ENCODE results near the gene OR2V2.
"Not testable (repeated sequence)": the region's sequence is repeated elsewhere in the genome, so short reads cannot be mapped to it uniquely, and the experiment has no call there.

OR2V2 gene

DNA sequence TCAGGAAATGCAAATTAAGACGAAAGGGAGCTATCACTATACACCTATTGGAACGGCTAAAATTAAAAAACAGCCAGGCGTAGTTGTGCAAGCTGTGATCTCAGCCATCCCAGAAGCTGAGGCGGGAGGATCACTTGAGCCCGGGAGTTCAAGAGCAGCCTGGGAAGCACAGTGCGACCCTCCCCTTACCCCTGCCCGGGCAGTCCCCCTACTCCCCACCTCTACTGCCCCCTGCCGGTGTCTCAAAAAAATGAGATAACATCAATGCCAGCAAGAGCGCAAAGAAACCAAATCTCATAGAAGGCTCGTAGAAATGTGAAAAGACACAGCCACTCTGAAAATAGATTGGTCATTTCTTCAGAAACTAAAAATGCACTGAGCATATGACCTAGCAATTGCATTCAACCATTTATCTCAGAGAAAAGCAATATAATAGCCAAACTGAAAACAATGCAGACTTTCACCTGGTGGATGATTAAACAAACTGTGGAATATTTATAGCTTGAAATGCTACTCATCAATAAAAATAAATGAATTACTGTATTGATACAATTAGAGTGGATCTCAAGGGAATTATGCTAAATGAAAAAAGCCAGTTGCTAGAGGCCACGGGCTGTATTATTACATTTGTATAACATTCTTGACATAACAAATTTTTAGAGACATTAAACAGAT lies 20.6 kb downstream of the OR2V2 start:
- no peaks in the 10 kb centered on the region for H3K4me1 ChIP-seq (ENCODE audit: control insufficient read depth, low read depth, low read length)
- H2AK5ac ChIP-seq (ENCODE audit: low read length): no peak overlapping the region
- no peaks in the 10 kb centered on the region for H3K79me2 ChIP-seq (ENCODE audit: control insufficient read depth, insufficient read depth, low read length)
- no peak overlapping the region for H4K5ac ChIP-seq (ENCODE audit: low read length)
- H3K23ac ChIP-seq (ENCODE audit: low read length): no peak overlapping the region
- no peaks in the 10 kb centered on the region for H3K79me1 ChIP-seq (ENCODE audit: low read length)
- H3K4me3 ChIP-seq (ENCODE audit: low read length): no peak overlapping the region
- no peak overlapping the region for H3K56ac ChIP-seq (ENCODE audit: low read length)
- no peak overlapping the region for H4K8ac ChIP-seq (ENCODE audit: low read depth, low read length)
- WGBS (ENCODE audit: extremely low coverage, insufficient coverage, low lambda C conversion rate): no CpG with 5 or more reads among the region's 11 CpGs
- no peak overlapping the region for H2BK5ac ChIP-seq (ENCODE audit: low read length)
- H3K9ac ChIP-seq (ENCODE audit: low read length): no peak overlapping the region
- no peak overlapping the region for H2BK120ac ChIP-seq (ENCODE audit: low read depth, low read length)
- H3K4ac ChIP-seq (ENCODE audit: low read depth, low read length): no peak overlapping the region
- peaks cover 2% of the 10 kb centered on the region for H3K27me3 ChIP-seq (ENCODE audit: insufficient read depth, low read length, poor library complexity)
- H3K27ac ChIP-seq (ENCODE audit: low read depth, low read length): no peak overlapping the region
- H3K18ac ChIP-seq (ENCODE audit: low read length): no peak overlapping the region
- H3K4me2 ChIP-seq (ENCODE audit: low read length): peak overlapping the region; percentile 62
- peak; percentile 91 for DNase-seq
- H3K36me3 ChIP-seq (ENCODE audit: control insufficient read depth, insufficient read depth, low read length): no peaks in the 10 kb centered on the region
- no peak overlapping the region for H2BK15ac ChIP-seq (replicated peaks; ENCODE audit: low read depth)

DNA sequence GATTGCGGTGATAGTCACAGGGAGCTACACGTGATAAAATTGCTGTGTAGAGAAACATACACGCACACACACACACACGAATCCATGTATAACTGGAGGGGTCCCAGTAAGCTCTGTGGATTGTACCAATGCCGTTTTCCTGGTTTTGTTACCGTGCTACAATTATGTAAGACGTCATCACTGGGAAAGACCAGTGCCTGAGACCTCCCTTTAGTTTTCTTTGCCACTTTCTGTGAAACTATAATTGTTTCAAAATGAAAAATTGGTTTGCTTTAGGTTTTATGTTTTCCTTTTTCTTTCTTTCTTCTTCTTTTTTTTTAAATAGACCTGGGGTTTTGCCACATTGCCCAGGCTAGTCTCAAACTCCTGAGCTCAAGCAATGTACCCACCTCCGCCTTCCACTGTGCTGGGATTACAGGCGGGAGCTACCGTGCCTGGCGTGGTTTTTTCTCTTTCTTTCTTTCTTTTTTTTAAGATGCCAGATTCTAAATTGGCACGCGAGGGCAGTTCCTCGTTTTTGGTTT lies 21.3 kb downstream of the OR2V2 start:
- Histone ChIP-seq H4K8ac (ENCODE audit: low read depth, low read length) (no peak overlapping the region), H2BK120ac (ENCODE audit: low read depth, low read length) (no peak overlapping the region)
- no peak for DNase-seq

DNA sequence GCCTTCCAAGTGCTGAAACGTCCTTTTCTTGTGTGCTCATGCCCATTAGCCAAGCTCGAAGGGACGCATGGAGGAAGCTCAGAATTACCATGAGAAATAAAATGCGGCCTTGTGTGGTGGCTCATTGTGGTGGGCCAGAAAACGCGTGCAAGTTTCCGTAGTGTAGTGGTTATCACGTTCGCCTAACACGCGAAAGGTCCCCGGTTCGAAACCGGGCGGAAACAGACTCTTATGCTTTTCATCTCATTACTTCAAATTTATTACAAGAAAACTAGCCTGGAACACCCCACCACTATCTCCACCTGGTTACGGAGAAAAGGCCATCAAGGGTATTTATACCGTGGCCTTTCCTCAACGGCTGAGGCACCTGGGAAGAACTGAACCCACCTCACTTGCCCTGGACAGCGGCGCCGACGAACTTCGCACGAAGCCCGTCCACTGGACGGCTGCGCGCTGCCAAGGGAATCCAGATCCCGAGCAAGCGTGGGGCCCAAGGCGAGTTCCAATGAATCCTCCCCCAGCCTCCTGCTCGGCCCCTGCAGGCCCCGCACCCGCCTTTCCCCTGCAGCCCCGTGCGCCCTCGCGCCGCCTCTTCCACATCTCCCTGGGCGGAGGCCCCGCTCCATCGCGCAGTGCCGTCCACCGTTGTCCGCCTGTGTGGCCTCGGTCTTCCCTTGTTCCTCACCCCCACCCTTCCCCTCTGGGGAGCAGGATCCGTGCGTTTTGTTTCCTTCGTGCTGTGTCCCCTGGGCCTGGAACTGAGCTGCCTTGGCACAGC lies 22.3 kb downstream of the OR2V2 start:
- not testable (repeated sequence) for H3K27ac ChIP-seq (ENCODE audit: low read depth, low read length); H4K8ac ChIP-seq (ENCODE audit: low read depth, low read length); H2AK5ac ChIP-seq (ENCODE audit: low read length); H3K4me1 ChIP-seq (ENCODE audit: control insufficient read depth, low read depth, low read length); H3K36me3 ChIP-seq (ENCODE audit: control insufficient read depth, insufficient read depth, low read length); H3K23ac ChIP-seq (ENCODE audit: low read length); H3K4ac ChIP-seq (ENCODE audit: low read depth, low read length); H4K5ac ChIP-seq (ENCODE audit: low read length); H2BK15ac ChIP-seq (replicated peaks; ENCODE audit: low read depth); H3K27me3 ChIP-seq (ENCODE audit: insufficient read depth, low read length, poor library complexity); H3K18ac ChIP-seq (ENCODE audit: low read length); H2BK120ac ChIP-seq (ENCODE audit: low read depth, low read length); H3K79me1 ChIP-seq (ENCODE audit: low read length); H3K79me2 ChIP-seq (ENCODE audit: control insufficient read depth, insufficient read depth, low read length); H2BK5ac ChIP-seq (ENCODE audit: low read length)
- peak; percentile 96 for DNase-seq
- Histone ChIP-seq H3K4me2 (ENCODE audit: low read length) (peak overlapping the region; percentile 98), H3K56ac (ENCODE audit: low read length) (peak overlapping the region; percentile 60), H3K9ac (ENCODE audit: low read length) (peak overlapping the region; percentile 74), H3K4me3 (ENCODE audit: low read length) (peak overlapping the region; percentile 67)
- WGBS (ENCODE audit: extremely low coverage, insufficient coverage, low lambda C conversion rate): no CpG with 5 or more reads among the region's 50 CpGs

More for the DNA sequence above, 21.3 kb downstream of the OR2V2 start:
- no CpG with 5 or more reads among the region's 14 CpGs for WGBS (ENCODE audit: extremely low coverage, insufficient coverage, low lambda C conversion rate)
- Histone ChIP-seq H2BK15ac (replicated peaks; ENCODE audit: low read depth) (no peak overlapping the region), H3K36me3 (ENCODE audit: control insufficient read depth, insufficient read depth, low read length) (no peaks in the 10 kb centered on the region), H3K79me2 (ENCODE audit: control insufficient read depth, insufficient read depth, low read length) (no peaks in the 10 kb centered on the region), H2BK5ac (ENCODE audit: low read length) (no peak overlapping the region), H3K18ac (ENCODE audit: low read length) (no peak overlapping the region), H3K4me1 (ENCODE audit: control insufficient read depth, low read depth, low read length) (no peaks in the 10 kb centered on the region), H4K5ac (ENCODE audit: low read length) (no peak overlapping the region), H3K27ac (ENCODE audit: low read depth, low read length) (no peak overlapping the region), H3K9ac (ENCODE audit: low read length) (peak overlapping the region; percentile 22), H3K79me1 (ENCODE audit: low read length) (no peaks in the 10 kb centered on the region), H3K56ac (ENCODE audit: low read length) (peak overlapping the region; percentile 47), H3K4ac (ENCODE audit: low read depth, low read length) (no peak overlapping the region), H3K4me3 (ENCODE audit: low read length) (peak overlapping the region; percentile 13), H3K23ac (ENCODE audit: low read length) (no peak overlapping the region), H2AK5ac (ENCODE audit: low read length) (no peak overlapping the region), H3K27me3 (ENCODE audit: insufficient read depth, low read length, poor library complexity) (peaks cover 2% of the 10 kb centered on the region), H3K4me2 (ENCODE audit: low read length) (peak overlapping the region; percentile 62)

DNA sequence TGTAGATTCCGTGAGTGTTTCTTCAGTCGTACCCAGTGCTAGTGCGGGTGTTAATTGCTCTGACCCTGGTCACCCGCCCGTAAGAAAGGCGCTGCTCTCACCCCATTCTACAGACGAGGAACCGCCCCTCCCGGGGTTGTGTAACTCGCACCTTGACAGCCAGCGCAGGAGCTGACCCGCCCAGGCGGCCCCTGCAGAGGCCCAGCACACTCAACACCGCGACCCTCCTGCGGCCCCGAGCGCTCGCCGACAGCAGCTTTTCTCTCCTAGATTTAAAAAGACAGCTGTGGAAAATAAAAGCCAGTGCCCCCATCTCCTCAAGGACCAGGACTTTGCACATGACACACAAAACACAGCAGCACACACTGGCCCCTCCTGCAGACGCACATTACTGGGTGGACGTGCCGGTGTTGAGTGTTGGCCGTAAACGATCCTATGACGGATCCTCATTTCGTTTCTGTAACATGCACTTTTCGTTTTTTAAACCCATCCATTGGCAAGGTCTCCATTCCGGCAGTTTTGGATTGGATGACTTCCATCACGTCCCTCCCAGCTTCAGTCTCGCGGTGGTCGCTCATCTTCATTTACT lies 22.9 kb downstream of the OR2V2 start:
- Histone ChIP-seq H3K56ac (ENCODE audit: low read length) (peak overlapping the region; percentile 60), H3K79me2 (ENCODE audit: control insufficient read depth, insufficient read depth, low read length) (no peaks in the 10 kb centered on the region), H3K23ac (ENCODE audit: low read length) (no peak overlapping the region), H3K4me2 (ENCODE audit: low read length) (peak overlapping the region; percentile 98), H3K27ac (ENCODE audit: low read depth, low read length) (no peak overlapping the region), H4K5ac (ENCODE audit: low read length) (no peak overlapping the region), H3K9ac (ENCODE audit: low read length) (peak overlapping the region; percentile 74), H3K4me3 (ENCODE audit: low read length) (peak overlapping the region; percentile 67), H3K79me1 (ENCODE audit: low read length) (no peaks in the 10 kb centered on the region), H2BK5ac (ENCODE audit: low read length) (no peak overlapping the region), H3K4ac (ENCODE audit: low read depth, low read length) (no peak overlapping the region), H3K36me3 (ENCODE audit: control insufficient read depth, insufficient read depth, low read length) (no peaks in the 10 kb centered on the region), H2AK5ac (ENCODE audit: low read length) (no peak overlapping the region), H3K18ac (ENCODE audit: low read length) (no peak overlapping the region), H3K27me3 (ENCODE audit: insufficient read depth, low read length, poor library complexity) (peaks cover 2% of the 10 kb centered on the region), H4K8ac (ENCODE audit: low read depth, low read length) (no peak overlapping the region), H2BK15ac (replicated peaks; ENCODE audit: low read depth) (no peak overlapping the region), H2BK120ac (ENCODE audit: low read depth, low read length) (no peak overlapping the region), H3K4me1 (ENCODE audit: control insufficient read depth, low read depth, low read length) (no peaks in the 10 kb centered on the region)
- DNase-seq: no peak
- no CpG with 5 or more reads among the region's 33 CpGs for WGBS (ENCODE audit: extremely low coverage, insufficient coverage, low lambda C conversion rate)

DNA sequence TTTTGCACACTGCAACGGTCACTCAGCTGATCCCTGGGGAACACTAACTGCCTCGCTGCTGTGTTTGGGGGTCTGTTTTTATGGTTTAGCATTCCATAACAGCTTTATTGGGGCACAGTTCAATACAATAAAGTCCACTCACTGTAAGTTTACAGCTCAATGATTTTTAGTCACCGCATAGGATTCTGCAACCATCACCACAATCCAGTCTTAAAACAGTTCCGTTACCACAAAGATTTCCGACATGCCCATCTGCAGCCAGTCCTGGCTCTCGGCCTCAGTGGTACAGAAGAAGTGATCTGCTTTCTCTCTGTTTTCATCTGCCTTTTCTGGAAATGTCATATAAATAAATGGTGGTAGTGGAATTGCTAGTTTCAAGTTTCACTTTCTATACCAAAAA lies 23.6 kb downstream of the OR2V2 start:
- Histone ChIP-seq H2BK120ac (ENCODE audit: low read depth, low read length) (no peak overlapping the region), H3K4me3 (ENCODE audit: low read length) (no peak overlapping the region), H3K36me3 (ENCODE audit: control insufficient read depth, insufficient read depth, low read length) (no peaks in the 10 kb centered on the region), H3K23ac (ENCODE audit: low read length) (no peak overlapping the region), H3K4me1 (ENCODE audit: control insufficient read depth, low read depth, low read length) (no peaks in the 10 kb centered on the region), H2AK5ac (ENCODE audit: low read length) (no peak overlapping the region), H3K27ac (ENCODE audit: low read depth, low read length) (no peak overlapping the region), H3K4me2 (ENCODE audit: low read length) (no peak overlapping the region), H3K9ac (ENCODE audit: low read length) (no peak overlapping the region), H3K56ac (ENCODE audit: low read length) (no peak overlapping the region), H3K27me3 (ENCODE audit: insufficient read depth, low read length, poor library complexity) (peaks cover 2% of the 10 kb centered on the region), H3K79me1 (ENCODE audit: low read length) (no peaks in the 10 kb centered on the region), H2BK5ac (ENCODE audit: low read length) (no peak overlapping the region), H4K5ac (ENCODE audit: low read length) (no peak overlapping the region), H4K8ac (ENCODE audit: low read depth, low read length) (no peak overlapping the region), H2BK15ac (replicated peaks; ENCODE audit: low read depth) (no peak overlapping the region), H3K4ac (ENCODE audit: low read depth, low read length) (no peak overlapping the region), H3K18ac (ENCODE audit: low read length) (no peak overlapping the region), H3K79me2 (ENCODE audit: control insufficient read depth, insufficient read depth, low read length) (no peaks in the 10 kb centered on the region)
- no peak for DNase-seq
- WGBS (ENCODE audit: extremely low coverage, insufficient coverage, low lambda C conversion rate): no CpG with 5 or more reads among the region's 6 CpGs
